ENCODE results near the gene KBTBD6.
"Not testable (repeated sequence)": the region's sequence is repeated elsewhere in the genome, so short reads cannot be mapped to it uniquely, and the experiment has no call there.

The KBTBD6 gene

GRCh38 chr13:41107584-41108014 is 25.0 kb downstream of the KBTBD6 start:
- Mint-ChIP-seq H3K4me3 (no peak overlapping the region), H3K36me3 (peaks cover 0 to 2% of the 10 kb centered on the region in 2 donors), H3K9me3 (no peaks in the 10 kb centered on the region), H3K27ac (no peak overlapping the region), H3K4me1 (no peaks in the 10 kb centered on the region), H3K27me3 (no peaks in the 10 kb centered on the region)
- ATAC-seq (replicated peaks) (no peak), DNase-seq (no peak)

- ATAC-seq (replicated peaks) (no peak), DNase-seq (no peak)
- Mint-ChIP-seq H3K4me1 (no peaks in the 10 kb centered on the region), H3K4me3 (no peak overlapping the region), H3K27me3 (no peaks in the 10 kb centered on the region), H3K27ac (no peak overlapping the region), H3K36me3 (peaks cover 0 to 2% of the 10 kb centered on the region in 2 donors), H3K9me3 (no peaks in the 10 kb centered on the region)
Observed at GRCh38 chr13:41107104-41107571, 25.5 kb downstream of the KBTBD6 start.

GRCh38 chr13:41099986-41100385 is 32.6 kb downstream of the KBTBD6 start:
- no peaks in the 10 kb centered on the region for H3K36me3 Mint-ChIP-seq

GRCh38 chr13:41098761-41099160 is 33.8 kb downstream of the KBTBD6 start:
- H3K9me3 Mint-ChIP-seq, result peaks cover 0 to 4% of the 10 kb centered on the region in 2 donors
- no peaks in the 10 kb centered on the region for H3K36me3 Mint-ChIP-seq
- DNase-seq (no peak), ATAC-seq (replicated peaks) (no peak)
- no peak overlapping the region for H3K27ac Mint-ChIP-seq
- H3K4me1 Mint-ChIP-seq, result no peaks in the 10 kb centered on the region
- H3K4me3 Mint-ChIP-seq, result no peak overlapping the region
- no peaks in the 10 kb centered on the region for H3K27me3 Mint-ChIP-seq

More at GRCh38 chr13:41099986-41100385, 32.6 kb downstream of the KBTBD6 start:
- H3K4me3 Mint-ChIP-seq, result no peak overlapping the region
- DNase-seq, result no peak
- H3K27ac Mint-ChIP-seq, result no peak overlapping the region
- no peak for ATAC-seq (replicated peaks)
- H3K9me3 Mint-ChIP-seq, result peaks cover 0 to 4% of the 10 kb centered on the region in 2 donors
- H3K27me3 Mint-ChIP-seq, result no peaks in the 10 kb centered on the region
- H3K4me1 Mint-ChIP-seq, result no peaks in the 10 kb centered on the region

GRCh38 chr13:41095681-41096080 is 36.9 kb downstream of the KBTBD6 start:
- not testable (repeated sequence) for H3K4me3 Mint-ChIP-seq; H3K36me3 Mint-ChIP-seq; H3K9me3 Mint-ChIP-seq; DNase-seq; H3K27ac Mint-ChIP-seq; H3K27me3 Mint-ChIP-seq; ATAC-seq (replicated peaks); H3K4me1 Mint-ChIP-seq

- DNase-seq (no peak), ATAC-seq (replicated peaks) (no peak)
- H3K36me3 Mint-ChIP-seq, result peaks cover 4 to 32% of the 10 kb centered on the region in 2 donors
- H3K4me1 Mint-ChIP-seq, result peaks cover 2 to 7% of the 10 kb centered on the region in 2 donors
- H3K27me3 Mint-ChIP-seq, result no peaks in the 10 kb centered on the region
- no peak overlapping the region for H3K27ac Mint-ChIP-seq
- H3K9me3 Mint-ChIP-seq, result no peaks in the 10 kb centered on the region
- H3K4me3 Mint-ChIP-seq, result no peak overlapping the region
Observed at GRCh38 chr13:41085961-41086585, 46.5 kb downstream of the KBTBD6 start.

- Mint-ChIP-seq H3K27ac (no peak overlapping the region), H3K27me3 (no peaks in the 10 kb centered on the region), H3K4me3 (no peak overlapping the region), H3K4me1 (peaks cover 0 to 4% of the 10 kb centered on the region in 2 donors), H3K9me3 (peaks cover 0 to 2% of the 10 kb centered on the region in 2 donors), H3K36me3 (peaks cover 40 to 59% of the 10 kb centered on the region in 2 donors)
- no peak for DNase-seq
- no peak for ATAC-seq (replicated peaks)
Observed at GRCh38 chr13:41079725-41080124, 52.9 kb downstream of the KBTBD6 start.
